Stimulated activated CD8-positive, alpha-beta memory T cell treated with anti-CD3 and anti-CD28 coated beads, Interleukin-7, amount 100 ng/mL, for 48 hours (primary cell): ENCODE measurements around the gene RBM19.

Experiments
- DNase-seq, 2 donors: peaks; one replicate each; pipeline ENCODE4 v3.0.0-alpha.2; 2020; ENCODE audit warnings: low read depth in 1 of 2; ENCODE audit errors: extremely low read depth in 1 of 2

Gene RBM19

GRCh38 chr12:113862590-113863454 lies 103.3 kb downstream of the RBM19 start:
- peak in 1 of 2 donors; percentile 20 for DNase-seq

GRCh38 chr12:113861708-113862312 lies 104.3 kb downstream of the RBM19 start:
- DNase-seq: no peak

- no peak for DNase-seq
Measured at GRCh38 chr12:113860950-113861349, 105.2 kb downstream of the RBM19 start.

GRCh38 chr12:113860059-113860820 lies 105.9 kb downstream of the RBM19 start:
- DNase-seq: no peak

- no peak for DNase-seq
Measured at GRCh38 chr12:113858841-113859386, 107.2 kb downstream of the RBM19 start.

GRCh38 chr12:113857371-113857770 lies 108.8 kb downstream of the RBM19 start:
- no peak for DNase-seq

- no peak for DNase-seq
Measured at GRCh38 chr12:113855998-113856397, 110.1 kb downstream of the RBM19 start.

GRCh38 chr12:113854385-113855142 lies 111.6 kb downstream of the RBM19 start:
- DNase-seq: no peak

- DNase-seq: no peak
Measured at GRCh38 chr12:113853491-113853890, 112.6 kb downstream of the RBM19 start.

- DNase-seq: no peak
Measured at GRCh38 chr12:113852695-113853490, 113.2 kb downstream of the RBM19 start.

GRCh38 chr12:113852264-113852663 lies 113.9 kb downstream of the RBM19 start:
- DNase-seq: no peak

- DNase-seq: no peak
Measured at GRCh38 chr12:113850309-113851056, 115.6 kb downstream of the RBM19 start.

- DNase-seq: no peak
Measured at GRCh38 chr12:113847856-113848255, 118.3 kb downstream of the RBM19 start.

GRCh38 chr12:113846883-113847755 lies 119.0 kb downstream of the RBM19 start:
- no peak for DNase-seq

GRCh38 chr12:113845900-113846674 lies 120.0 kb downstream of the RBM19 start:
- DNase-seq: no peak

- no peak for DNase-seq
Measured at GRCh38 chr12:113844495-113845210, 121.5 kb downstream of the RBM19 start.

GRCh38 chr12:113842699-113843098 lies 123.4 kb downstream of the RBM19 start:
- DNase-seq: no peak
